GM18498 (cell line): Measurements from ENCODE around the gene TBC1D7.

Source experiments
- ATAC-seq: cut with Tn5 transposase; IDR thresholded peaks from one replicate; pipeline ENCODE4 v1.9.1; 2021; ENCODE audit warnings: mild to moderate bottlenecking, moderate library complexity; ENCODE audit not compliant: unreplicated experiment

The TBC1D7 gene

DNA sequence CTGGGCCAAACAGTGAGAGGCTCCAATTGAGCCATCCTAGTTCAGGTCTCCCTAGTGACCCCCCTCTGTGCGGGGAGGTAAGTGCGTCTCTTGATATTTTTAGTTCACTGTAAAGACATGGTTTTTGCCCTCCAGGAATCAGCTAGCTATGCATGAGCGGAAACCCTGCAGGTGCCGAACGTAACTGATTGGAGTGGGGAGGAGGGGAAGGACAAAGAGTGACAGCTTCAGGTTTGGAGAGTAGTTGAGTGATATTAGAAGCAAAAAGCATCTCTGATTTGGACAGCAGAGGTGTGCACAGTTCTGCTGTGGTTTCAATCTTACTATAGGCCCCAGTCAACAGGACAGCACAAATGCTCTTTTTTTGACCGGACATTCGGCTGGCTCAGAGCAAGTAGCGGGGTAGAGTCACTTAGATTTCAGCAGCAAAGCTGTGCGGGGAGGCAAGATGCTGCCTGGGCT, 31.8 kb downstream of the TBC1D7 start:
- no peak for ATAC-seq

DNA sequence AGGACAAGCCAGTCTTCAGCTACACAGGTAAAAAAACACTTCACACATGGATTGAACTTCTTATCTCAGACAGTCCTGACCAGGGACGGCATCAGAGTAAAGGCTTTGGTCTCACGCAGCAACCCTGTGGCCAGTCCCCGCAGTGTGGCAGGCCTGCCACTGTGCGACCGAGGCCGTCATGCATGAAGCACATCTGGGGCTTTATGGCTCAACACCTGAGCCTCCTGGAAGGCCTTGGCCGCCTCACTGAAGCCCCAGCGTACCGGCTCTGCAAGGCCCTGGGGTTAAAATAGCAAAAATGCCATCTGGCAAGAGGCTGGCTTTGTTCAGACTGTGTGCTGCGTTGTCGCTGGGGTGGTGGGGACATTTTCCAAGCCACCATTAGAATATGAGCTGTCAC, 32.8 kb downstream of the TBC1D7 start:
- no peak for ATAC-seq

DNA sequence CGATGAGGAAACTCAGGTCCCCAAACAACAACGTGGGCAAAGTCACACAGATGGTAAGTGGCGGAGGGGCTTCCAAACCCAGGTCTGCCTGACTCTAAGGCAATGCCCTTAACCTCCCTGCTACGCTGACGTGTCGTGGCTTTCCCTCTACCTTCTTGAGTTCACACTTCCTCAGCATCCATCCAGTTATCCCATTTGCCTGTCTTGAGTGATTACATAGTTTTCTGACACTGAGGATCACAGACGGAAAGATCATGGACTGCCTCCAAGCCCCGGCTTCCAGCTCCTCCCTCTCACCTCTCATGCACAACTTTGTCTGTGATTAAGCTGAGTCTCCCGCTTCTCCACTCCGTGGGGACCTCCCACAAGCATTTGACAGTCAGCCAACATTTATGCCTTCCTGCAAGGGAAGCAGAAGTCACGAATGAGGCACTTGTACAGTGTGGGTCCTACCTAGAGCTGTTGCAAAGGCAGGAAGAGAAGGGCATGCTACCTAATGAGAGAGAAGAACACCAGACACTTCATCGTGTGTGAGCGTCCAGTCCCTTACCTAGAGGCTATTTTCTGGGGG, 33.8 kb downstream of the TBC1D7 start:
- no peak for ATAC-seq

DNA sequence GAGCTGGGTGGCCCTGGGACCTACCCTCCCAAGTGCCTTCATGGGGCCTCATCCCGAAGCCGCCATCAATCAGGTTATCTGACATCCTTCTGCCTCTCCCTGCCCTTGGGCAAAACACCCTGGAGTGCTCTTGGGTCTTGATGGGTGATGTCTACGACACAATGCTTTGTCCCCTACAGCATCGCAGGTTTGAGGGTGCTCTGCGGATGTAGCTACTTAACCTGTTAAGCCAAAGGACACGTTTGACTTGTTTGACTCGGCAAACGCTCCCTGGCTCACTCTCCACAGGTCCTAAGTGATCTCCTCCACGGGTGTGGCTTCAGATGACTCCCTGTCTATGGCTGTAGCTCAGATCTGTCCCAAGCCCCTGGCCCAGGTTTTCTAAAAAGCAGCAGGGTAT, 35.6 kb downstream of the TBC1D7 start:
- no peak for ATAC-seq

- no peak for ATAC-seq
Measured at GRCh38 chr6:13290335-13290734, 38.0 kb downstream of the TBC1D7 start.

GRCh38 chr6:13289789-13290318, 38.5 kb downstream of the TBC1D7 start:
- no peak for ATAC-seq

DNA sequence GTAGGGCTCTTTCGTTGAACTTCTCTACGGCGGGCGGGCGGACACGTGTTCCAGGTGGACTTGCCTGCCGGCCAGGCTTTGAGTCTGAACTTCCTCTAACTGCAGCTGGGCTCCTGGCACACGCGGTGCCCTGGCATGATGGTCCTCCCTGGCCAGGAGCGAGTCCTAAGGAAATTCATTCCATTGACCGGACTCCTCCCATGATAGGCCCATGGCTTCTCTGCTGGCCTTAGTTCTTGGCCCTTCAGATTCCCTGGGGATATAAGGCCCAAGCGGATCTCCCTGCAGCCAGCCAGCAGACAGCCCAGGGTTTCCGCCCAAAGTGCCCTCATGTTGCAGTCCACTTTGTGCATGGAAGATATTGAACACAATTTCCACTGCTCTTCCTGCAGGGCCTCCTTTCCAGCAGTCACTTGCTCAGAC, 39.4 kb downstream of the TBC1D7 start:
- no peak for ATAC-seq

GRCh38 chr6:13288481-13288880, 39.9 kb downstream of the TBC1D7 start:
- no peak for ATAC-seq

- no peak for ATAC-seq
Measured at GRCh38 chr6:13287104-13287503, 41.2 kb downstream of the TBC1D7 start.

DNA sequence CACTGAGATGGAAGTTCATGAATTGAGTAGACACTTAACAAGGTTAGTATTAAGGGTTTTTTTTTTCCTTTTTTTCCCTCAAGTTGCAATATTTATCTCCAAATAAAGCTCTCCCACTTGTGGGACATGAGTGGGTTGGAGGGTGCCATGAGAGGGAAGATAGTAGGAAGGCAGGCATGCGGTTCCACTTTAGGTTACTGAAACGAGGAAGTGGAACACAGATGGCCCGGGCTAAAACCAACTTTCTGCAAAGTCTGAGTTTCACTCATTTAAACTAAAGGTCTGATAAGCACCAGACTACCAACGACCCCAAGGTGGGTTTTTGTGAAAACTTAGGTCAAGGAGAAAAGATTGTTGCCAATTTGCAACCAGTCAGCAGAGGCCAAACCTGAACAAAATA, 42.2 kb downstream of the TBC1D7 start:
- peak; percentile 53 for ATAC-seq

DNA sequence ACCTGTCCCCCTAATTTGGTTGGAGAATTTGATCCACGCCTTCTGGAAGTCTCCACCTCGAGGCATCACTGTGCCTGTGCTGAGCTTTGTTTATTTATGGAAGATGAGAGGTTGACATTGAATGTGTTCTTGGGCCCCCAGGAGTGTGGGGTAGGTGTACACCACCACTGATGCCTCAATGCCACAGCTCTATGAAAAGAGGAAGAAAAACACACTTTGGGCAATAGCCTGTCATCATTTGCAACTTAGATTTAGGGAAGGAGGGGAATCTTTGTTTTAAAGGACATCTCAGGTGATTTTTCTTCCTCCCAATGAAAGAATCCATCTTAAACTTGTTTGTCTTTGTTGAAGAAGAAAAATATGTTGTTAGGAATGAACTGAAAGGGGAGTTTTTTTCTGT, 42.6 kb downstream of the TBC1D7 start:
- ATAC-seq, result no peak

GRCh38 chr6:13284646-13285045, 43.7 kb downstream of the TBC1D7 start:
- no peak for ATAC-seq

DNA sequence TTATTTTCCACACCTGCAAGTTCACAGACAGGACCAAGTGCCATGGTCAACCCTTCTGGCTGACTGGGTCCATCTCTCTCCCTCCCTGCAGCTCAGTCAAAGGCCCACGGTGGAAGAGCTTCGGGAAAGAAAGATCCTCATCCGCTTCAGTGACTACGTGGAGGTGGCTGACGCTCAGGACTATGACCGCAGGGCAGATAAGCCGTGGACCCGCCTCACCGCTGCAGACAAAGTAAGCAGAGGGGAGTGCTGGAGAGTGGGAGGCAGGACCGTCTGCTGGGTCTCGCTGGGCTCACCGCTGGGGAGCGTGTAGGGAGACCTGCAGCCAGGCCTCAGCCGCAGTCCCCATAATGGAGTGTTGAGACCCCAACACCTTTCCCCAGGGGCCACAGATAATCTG, 45.0 kb downstream of the TBC1D7 start:
- ATAC-seq, result no peak

DNA sequence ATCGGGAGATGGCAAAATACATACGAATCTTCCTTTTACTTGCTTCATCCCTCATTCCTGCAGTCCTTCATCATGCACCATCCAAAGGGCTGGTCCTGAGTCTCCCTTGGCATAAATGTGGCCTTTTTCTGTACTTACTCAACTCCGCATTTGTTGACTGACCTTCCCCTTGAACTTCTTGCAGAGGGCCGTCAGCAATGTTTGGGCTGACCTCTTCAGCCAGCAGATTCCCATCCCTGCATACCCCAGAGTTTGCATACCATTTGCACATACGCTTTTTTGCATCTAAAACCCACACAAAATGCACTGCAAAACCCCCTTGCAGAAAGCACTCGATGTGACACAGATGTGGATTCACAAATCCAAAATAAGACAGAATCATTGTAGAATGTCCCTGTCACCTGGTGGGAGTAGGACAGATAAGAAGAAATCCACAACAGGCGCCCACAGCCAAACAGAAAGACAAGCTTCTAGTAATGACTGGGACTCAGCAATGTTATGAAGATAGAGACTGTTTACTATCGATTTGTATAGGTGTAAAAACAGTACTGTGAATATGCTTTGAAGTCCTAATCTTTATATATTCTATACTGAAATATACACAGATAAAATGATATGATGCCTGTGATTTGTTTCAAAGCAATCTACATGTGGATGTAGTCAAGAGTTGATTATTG, 45.8 kb downstream of the TBC1D7 start:
- no peak for ATAC-seq

GRCh38 chr6:13281686-13282085, 46.7 kb downstream of the TBC1D7 start:
- ATAC-seq, result no peak

GRCh38 chr6:13280254-13280653, 48.1 kb downstream of the TBC1D7 start:
- ATAC-seq, result no peak

DNA sequence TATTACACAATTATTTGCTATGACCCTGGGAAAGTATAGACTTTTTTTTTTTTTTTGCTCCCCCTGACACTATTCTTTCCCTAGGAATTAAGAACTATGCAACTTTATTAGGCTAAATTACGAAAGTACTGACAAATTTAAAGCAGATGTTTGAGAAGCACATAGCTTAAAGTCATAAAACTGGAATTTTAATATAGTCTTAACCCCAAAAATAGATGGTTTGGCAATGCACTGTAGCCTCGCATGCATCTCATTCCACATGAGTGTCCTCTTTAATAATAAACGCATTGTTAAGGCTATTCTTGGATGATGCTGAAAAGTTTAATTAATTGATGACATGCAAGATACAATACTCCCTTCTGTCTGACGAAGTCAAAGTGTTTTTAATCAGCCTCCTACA, 49.3 kb downstream of the TBC1D7 start:
- no peak for ATAC-seq

- ATAC-seq, result no peak
Measured at GRCh38 chr6:13278164-13278563, 50.2 kb downstream of the TBC1D7 start.

DNA sequence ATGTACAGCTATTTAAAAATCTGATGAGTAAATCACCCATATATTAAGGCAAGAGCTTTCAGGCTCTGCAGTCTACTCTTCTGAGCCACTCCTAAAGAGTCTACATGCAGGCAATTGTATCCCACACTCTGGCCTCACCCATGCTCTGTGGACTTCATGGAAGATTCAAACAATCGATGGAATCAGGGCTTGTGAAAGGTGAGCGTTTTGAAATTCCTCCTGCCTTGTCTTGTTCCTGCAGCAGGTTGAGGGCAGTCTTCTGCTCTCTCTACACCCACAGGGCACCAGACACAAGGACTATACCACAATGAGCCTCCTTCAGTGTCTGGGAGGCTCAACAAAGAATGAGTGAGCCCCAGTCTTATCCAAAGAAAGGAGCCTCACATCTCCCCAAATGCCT, 51.1 kb downstream of the TBC1D7 start:
- ATAC-seq, result no peak

GRCh38 chr6:13275435-13275989, 52.8 kb downstream of the TBC1D7 start:
- ATAC-seq, result no peak

DNA sequence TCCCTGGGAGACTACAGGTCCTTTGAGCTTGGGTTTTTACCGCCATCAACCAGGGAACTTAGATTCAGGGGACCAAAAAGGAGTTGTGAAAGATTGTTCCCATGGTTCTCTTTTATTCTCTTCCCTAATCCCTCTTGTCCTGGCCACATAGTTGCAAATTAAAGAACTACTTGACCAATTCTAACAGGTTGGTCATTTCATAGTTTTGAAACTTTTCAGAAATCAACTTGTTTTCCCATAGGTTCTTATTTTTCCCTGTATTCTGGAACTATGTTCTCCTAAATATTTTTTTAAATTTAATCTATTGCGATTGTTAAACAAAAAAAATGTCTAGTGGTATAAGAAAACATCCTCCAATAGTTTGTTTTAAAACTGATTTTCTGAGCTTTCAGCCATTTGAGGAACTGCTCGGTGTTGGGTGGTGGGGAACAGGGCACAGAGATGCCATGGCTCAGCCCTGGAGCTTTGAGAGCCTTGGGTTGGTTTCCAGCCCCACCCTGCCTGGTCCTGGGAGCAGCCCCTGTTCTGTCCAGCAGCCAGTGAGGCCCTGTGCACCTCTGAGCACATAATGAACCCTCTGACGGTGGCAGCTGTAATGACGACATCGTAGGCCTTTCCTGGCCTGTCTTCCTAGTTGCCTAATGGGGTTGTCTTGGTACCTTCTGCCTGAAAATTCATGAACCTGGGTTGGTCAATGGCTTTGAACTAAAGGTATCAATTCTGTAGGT, 53.5 kb downstream of the TBC1D7 start:
- ATAC-seq, result no peak
